Natural killer cell (primary cell): ENCODE measurements around the gene ABCC11. TPM values are rescaled to one million over a fixed set of nuclear protein-coding genes. Genes with fewer than 3 reads are reported as not detected.

Experiments
- ATAC-seq, 3 donors: fragments of 150-1000 bp in 2 of 3; fragments of 200-7000 bp in 1 of 3; cut with Tn5 transposase; 1 replicate in 1 of 3; 2 replicates in 2 of 3; pipeline ENCODE4 v1.10.0; 2021; ENCODE audit warnings: mild to moderate bottlenecking in 2 of 3, moderate library complexity in 2 of 3
- DNase-seq, 2 donors: peaks; one replicate each; pipeline versions ENCODE4 v3.0.0 to v3.0.0-alpha.2; 2013 to 2021; ENCODE audit warnings: mixed read lengths in 1 of 2
- H3K27ac ChIP-seq: one replicate; pipeline ENCODE4 v1.5.1; 2013; ENCODE audit warnings: mild to moderate bottlenecking, low read length
- H3K27me3 ChIP-seq: one replicate; pipeline ENCODE4 v1.6.1; 2013; ENCODE audit warnings: low read length; ENCODE audit not compliant: control insufficient read depth, insufficient read depth
- H3K36me3 ChIP-seq: one replicate; pipeline ENCODE4 v1.6.1; 2013; ENCODE audit warnings: low read length; ENCODE audit not compliant: control insufficient read depth, insufficient read depth
- H3K4me1 ChIP-seq: one replicate; pipeline ENCODE4 v1.6.1; 2013; ENCODE audit warnings: low read length; ENCODE audit not compliant: control insufficient read depth, insufficient read depth
- H3K4me3 ChIP-seq: one replicate; pipeline ENCODE4 v1.5.1; 2013; ENCODE audit warnings: low read length
- H3K9me3 ChIP-seq: one replicate; pipeline ENCODE4 v1.6.1; 2013; ENCODE audit warnings: low read length; ENCODE audit not compliant: control insufficient read depth, insufficient read depth
- H3K27ac Mint-ChIP-seq, 2 donors: one replicate each; pipeline ENCODE4 v1.8.0; 2022; ENCODE audit warnings: mild to moderate bottlenecking in 2 of 2, mixed read lengths in 2 of 2, moderate library complexity in 1 of 2
- H3K27me3 Mint-ChIP-seq, 2 donors: one replicate each; pipeline ENCODE4 v1.8.0; 2022; ENCODE audit warnings: low read depth in 2 of 2, mixed read lengths in 2 of 2
- H3K36me3 Mint-ChIP-seq: one replicate; pipeline ENCODE4 v1.8.0; 2022; ENCODE audit warnings: mixed read lengths
- H3K4me1 Mint-ChIP-seq, 2 donors: one replicate each; pipeline ENCODE4 v1.8.0; 2022; ENCODE audit warnings: mixed read lengths in 2 of 2
- H3K4me3 Mint-ChIP-seq: one replicate; pipeline ENCODE4 v1.8.0; 2022; ENCODE audit warnings: mild to moderate bottlenecking, moderate library complexity, mixed read lengths
- H3K9me3 Mint-ChIP-seq, 2 donors: one replicate each; pipeline ENCODE4 v1.8.0; 2022; ENCODE audit warnings: mixed read lengths in 2 of 2
- CTCF ChIP-seq: fragments of 200-600 bp; IDR thresholded peaks from one replicate; pipeline ENCODE4 v1.8.0; 2022; ENCODE audit warnings: antibody characterized with exemption
- WGBS: methylation state at CpG from one replicate; pipeline ENCODE4 v1.1.7; 2013; ENCODE audit warnings: missing lambda C conversion rate; ENCODE audit not compliant: insufficient coverage; 5-methylcytosine and 5-hydroxymethylcytosine counted together
- intact Hi-C: fragments of 100-400 bp; cut with micrococcal nuclease; formaldehyde crosslinking; loops from one replicate; pipeline ENCODE4 v1.14.2; 2022
- total RNA-seq, 4 donors: library from RNA; stranded (reverse); fragments of 120-200 nt in 1 of 4; gene quantifications; one replicate each; pipeline versions ENCODE4 v1.2.3 to v1.2.4, GENCODE V29; 2013 to 2022

The ABCC11 gene
- total RNA-seq, 3 donors from 2014 or later (not counting 1 experiment from before 2014, with no cell fraction given) = 0.20 to 0.30 TPM; not detected in 1

- H3K9me3 Mint-ChIP-seq = no peaks in the 10 kb centered on the region
- H3K27me3 Mint-ChIP-seq = peaks cover 7 to 8% of the 10 kb centered on the region in 2 donors
Observed at GRCh38 chr16:48125888-48126287, 121.5 kb downstream of the ABCC11 start.

GRCh38 chr16:48124266-48124665 is 123.1 kb downstream of the ABCC11 start:
- Mint-ChIP-seq H3K4me1 (no peaks in the 10 kb centered on the region), H3K9me3 (no peaks in the 10 kb centered on the region), H3K27me3 (peaks cover 7 to 8% of the 10 kb centered on the region in 2 donors), H3K36me3 (no peaks in the 10 kb centered on the region), H3K4me3 (no peak overlapping the region), H3K27ac (no peak overlapping the region)
- Histone ChIP-seq H3K4me1 (no peaks in the 10 kb centered on the region), H3K9me3 (no peaks in the 10 kb centered on the region), H3K36me3 (no peaks in the 10 kb centered on the region), H3K27ac (no peak overlapping the region), H3K4me3 (no peak overlapping the region), H3K27me3 (no peaks in the 10 kb centered on the region)
- 83% methylated on average over 2 of the region's 2 CpGs for WGBS
- ATAC-seq (no peak), DNase-seq (no peak)
- no peak for TF ChIP-seq CTCF
- intact Hi-C loops = no loop called here

More at GRCh38 chr16:48125888-48126287, 121.5 kb downstream of the ABCC11 start:
- Mint-ChIP-seq H3K27ac (no peak overlapping the region), H3K4me1 (no peaks in the 10 kb centered on the region), H3K4me3 (no peak overlapping the region), H3K36me3 (no peaks in the 10 kb centered on the region)
- Histone ChIP-seq H3K36me3 (no peaks in the 10 kb centered on the region), H3K4me1 (no peaks in the 10 kb centered on the region), H3K9me3 (no peaks in the 10 kb centered on the region), H3K27me3 (no peaks in the 10 kb centered on the region), H3K4me3 (no peak overlapping the region), H3K27ac (no peak overlapping the region)
- no peak for TF ChIP-seq CTCF
- DNase-seq (no peak), ATAC-seq (no peak)
- intact Hi-C loops = no loop called here
- WGBS = 91% methylated on average over 5 of the region's 5 CpGs

GRCh38 chr16:48123104-48123788 is 124.1 kb downstream of the ABCC11 start:
- H3K4me1 ChIP-seq = no peaks in the 10 kb centered on the region
- H3K9me3 ChIP-seq = no peaks in the 10 kb centered on the region
- no peaks in the 10 kb centered on the region for H3K36me3 Mint-ChIP-seq
- no peak overlapping the region for H3K27ac ChIP-seq
- no peaks in the 10 kb centered on the region for H3K36me3 ChIP-seq
- DNase-seq (no peak), ATAC-seq (no peak)
- H3K27me3 Mint-ChIP-seq = peaks cover 7 to 8% of the 10 kb centered on the region in 2 donors
- H3K27ac Mint-ChIP-seq = no peak overlapping the region
- H3K4me1 Mint-ChIP-seq = no peaks in the 10 kb centered on the region
- TF ChIP-seq CTCF = no peak
- intact Hi-C loops = no loop called here
- no peaks in the 10 kb centered on the region for H3K27me3 ChIP-seq
- H3K4me3 Mint-ChIP-seq = no peak overlapping the region
- WGBS = 51% methylated on average over 3 of the region's 5 CpGs
- H3K9me3 Mint-ChIP-seq = no peaks in the 10 kb centered on the region
- no peak overlapping the region for H3K4me3 ChIP-seq

GRCh38 chr16:48121276-48121675 is 126.1 kb downstream of the ABCC11 start:
- Mint-ChIP-seq H3K36me3 (no peaks in the 10 kb centered on the region), H3K27me3 (peaks cover 7 to 10% of the 10 kb centered on the region in 2 donors), H3K4me1 (no peaks in the 10 kb centered on the region), H3K27ac (no peak overlapping the region), H3K4me3 (no peak overlapping the region), H3K9me3 (no peaks in the 10 kb centered on the region)
- Histone ChIP-seq H3K4me3 (no peak overlapping the region), H3K27ac (no peak overlapping the region), H3K4me1 (no peaks in the 10 kb centered on the region), H3K9me3 (no peaks in the 10 kb centered on the region), H3K36me3 (no peaks in the 10 kb centered on the region), H3K27me3 (no peaks in the 10 kb centered on the region)
- no peak for DNase-seq
- TF ChIP-seq CTCF = no peak
- no peak for ATAC-seq
- WGBS = 91% methylated on average over 5 of the region's 5 CpGs
- intact Hi-C loops = no loop called here
